Measurements from ENCODE around the gene NCKAP5. TPM values are rescaled to one million over a fixed set of nuclear protein-coding genes. Genes with fewer than 3 reads are reported as not detected.

NCKAP5 gene
- polyA plus RNA-seq, 3 donors = not detected

DNA sequence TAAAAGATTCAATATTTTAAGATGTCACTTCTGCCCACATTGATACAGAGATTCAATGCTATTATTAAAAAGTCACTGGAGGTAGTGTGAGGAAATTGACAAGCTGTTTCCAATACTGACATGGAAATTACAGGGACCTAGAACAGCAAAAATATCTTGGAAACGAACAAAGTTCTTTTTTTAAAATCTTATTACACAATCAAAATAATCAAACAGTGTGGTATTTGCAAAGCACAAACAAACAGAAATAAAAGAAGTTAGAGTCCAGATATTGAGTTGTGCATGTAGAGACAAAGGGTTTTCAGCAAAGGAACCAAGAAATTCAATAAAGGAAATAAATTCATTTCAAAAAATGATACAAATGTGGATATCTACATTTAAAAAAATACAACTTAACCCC lies 369.6 kb downstream of the NCKAP5 start:
- no peak overlapping the region for H3K27ac Mint-ChIP-seq
- H3K4me1 ChIP-seq (ENCODE audit: control insufficient read depth in 1 of 2, insufficient read depth in 2 of 2, low read length in 2 of 2) = no peaks in the 10 kb centered on the region
- no peaks in the 10 kb centered on the region for H3K79me2 ChIP-seq (ENCODE audit: insufficient read depth, low read length)
- H2AFZ ChIP-seq (ENCODE audit: insufficient read depth, low read depth, low read length, poor library complexity, severe bottlenecking) = no peak overlapping the region
- H3K9me3 ChIP-seq (replicated peaks in 1 of 2; ENCODE audit: control insufficient read depth in 1 of 2, insufficient read depth in 1 of 2, low read length in 2 of 2) = no peaks in the 10 kb centered on the region
- no CpG with 5 or more reads among the region's 1 CpG for WGBS (ENCODE audit: insufficient coverage)
- H3K4me3 Mint-ChIP-seq = no peak overlapping the region
- no peak for DNase-seq
- H3K4me2 ChIP-seq (replicated peaks; ENCODE audit: extremely low read depth, low read length, poor library complexity, severe bottlenecking) = no peak overlapping the region
- no peak overlapping the region for H3K27ac ChIP-seq (ENCODE audit: low read depth in 1 of 2, low read length in 2 of 2)
- no peaks in the 10 kb centered on the region for H3K27me3 ChIP-seq (ENCODE audit: control insufficient read depth in 2 of 2, insufficient read depth in 2 of 2, low read length in 2 of 2)
- H4K20me1 ChIP-seq (ENCODE audit: insufficient read depth, low read length) = no peaks in the 10 kb centered on the region
- H3K9ac ChIP-seq (ENCODE audit: insufficient read depth, low read length, poor library complexity, severe bottlenecking) = no peak overlapping the region
- H3K4me1 Mint-ChIP-seq = no peaks in the 10 kb centered on the region
- H3K9me3 Mint-ChIP-seq = peaks cover 0 to 6% (median 0%) of the 10 kb centered on the region in 7 donors
- no peak overlapping the region for H3K4me3 ChIP-seq (replicated peaks in 1 of 3; ENCODE audit: low read depth in 2 of 3, low read length in 3 of 3)
- TF ChIP-seq, protein P1, sequence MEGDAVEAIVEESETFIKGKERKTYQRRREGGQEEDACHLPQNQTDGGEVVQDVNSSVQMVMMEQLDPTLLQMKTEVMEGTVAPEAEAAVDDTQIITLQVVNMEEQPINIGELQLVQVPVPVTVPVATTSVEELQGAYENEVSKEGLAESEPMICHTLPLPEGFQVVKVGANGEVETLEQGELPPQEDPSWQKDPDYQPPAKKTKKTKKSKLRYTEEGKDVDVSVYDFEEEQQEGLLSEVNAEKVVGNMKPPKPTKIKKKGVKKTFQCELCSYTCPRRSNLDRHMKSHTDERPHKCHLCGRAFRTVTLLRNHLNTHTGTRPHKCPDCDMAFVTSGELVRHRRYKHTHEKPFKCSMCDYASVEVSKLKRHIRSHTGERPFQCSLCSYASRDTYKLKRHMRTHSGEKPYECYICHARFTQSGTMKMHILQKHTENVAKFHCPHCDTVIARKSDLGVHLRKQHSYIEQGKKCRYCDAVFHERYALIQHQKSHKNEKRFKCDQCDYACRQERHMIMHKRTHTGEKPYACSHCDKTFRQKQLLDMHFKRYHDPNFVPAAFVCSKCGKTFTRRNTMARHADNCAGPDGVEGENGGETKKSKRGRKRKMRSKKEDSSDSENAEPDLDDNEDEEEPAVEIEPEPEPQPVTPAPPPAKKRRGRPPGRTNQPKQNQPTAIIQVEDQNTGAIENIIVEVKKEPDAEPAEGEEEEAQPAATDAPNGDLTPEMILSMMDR (IDR thresholded peaks at IDR 0.05) = no peak
- H3K27me3 Mint-ChIP-seq (ENCODE audit: low read depth in 3 of 3) = peaks cover 0 to 4% (median 0%) of the 10 kb centered on the region in 3 donors
- intact Hi-C loops (cut with micrococcal nuclease) = no loop called here
- H3K36me3 ChIP-seq (replicated peaks in 1 of 2; ENCODE audit: control insufficient read depth in 1 of 2, insufficient read depth in 2 of 2, low read length in 2 of 2) = no peaks in the 10 kb centered on the region
- H3K36me3 Mint-ChIP-seq = no peaks in the 10 kb centered on the region

- H3K36me3 Mint-ChIP-seq = no peaks in the 10 kb centered on the region
- H3K27me3 Mint-ChIP-seq (ENCODE audit: low read depth in 3 of 3) = peaks cover 0 to 2% (median 0%) of the 10 kb centered on the region in 3 donors
- H4K20me1 ChIP-seq (ENCODE audit: insufficient read depth, low read length) = no peaks in the 10 kb centered on the region
- no peak overlapping the region for H3K4me3 ChIP-seq (replicated peaks in 1 of 3; ENCODE audit: low read depth in 2 of 3, low read length in 3 of 3)
- H3K36me3 ChIP-seq (replicated peaks in 1 of 2; ENCODE audit: control insufficient read depth in 1 of 2, insufficient read depth in 2 of 2, low read length in 2 of 2) = no peaks in the 10 kb centered on the region
- no CpG with 5 or more reads among the region's 2 CpGs for WGBS (ENCODE audit: insufficient coverage)
- peaks cover 0 to 2% (median 0%) of the 10 kb centered on the region in 7 donors for H3K9me3 Mint-ChIP-seq
- H3K4me3 Mint-ChIP-seq = no peak overlapping the region
- intact Hi-C loops (cut with micrococcal nuclease) = no loop called here
- H3K27ac ChIP-seq (ENCODE audit: low read depth in 1 of 2, low read length in 2 of 2) = no peak overlapping the region
- H3K4me2 ChIP-seq (replicated peaks; ENCODE audit: extremely low read depth, low read length, poor library complexity, severe bottlenecking) = no peak overlapping the region
- TF ChIP-seq, protein P1 (IDR thresholded peaks at IDR 0.05) = no peak
- no peak overlapping the region for H2AFZ ChIP-seq (ENCODE audit: insufficient read depth, low read depth, low read length, poor library complexity, severe bottlenecking)
- no peaks in the 10 kb centered on the region for H3K9me3 ChIP-seq (replicated peaks in 1 of 2; ENCODE audit: control insufficient read depth in 1 of 2, insufficient read depth in 1 of 2, low read length in 2 of 2)
- H3K4me1 ChIP-seq (ENCODE audit: control insufficient read depth in 1 of 2, insufficient read depth in 2 of 2, low read length in 2 of 2) = no peaks in the 10 kb centered on the region
- H3K27ac Mint-ChIP-seq = no peak overlapping the region
- no peaks in the 10 kb centered on the region for H3K79me2 ChIP-seq (ENCODE audit: insufficient read depth, low read length)
- H3K27me3 ChIP-seq (ENCODE audit: control insufficient read depth in 2 of 2, insufficient read depth in 2 of 2, low read length in 2 of 2) = no peaks in the 10 kb centered on the region
- no peak for DNase-seq
- H3K9ac ChIP-seq (ENCODE audit: insufficient read depth, low read length, poor library complexity, severe bottlenecking) = no peak overlapping the region
- no peaks in the 10 kb centered on the region for H3K4me1 Mint-ChIP-seq
These were observed 371.1 kb downstream of the NCKAP5 start for GRCh38 chr2:133197156-133197555.
